Nucleus accumbens (tissue), 56 donors: ENCODE measurements around the gene CYP27C1.
A peak's percentile ranks its signal among the peaks of the same experiment; 100 is the strongest.

Experiments
- DNase-seq, 56 donors: peaks; one replicate each; lab custom pipeline; 2025; lab: John Stamatoyannopoulos, UW

Gene CYP27C1

GRCh38 chr2:127157651-127158485, 62.2 kb downstream of the CYP27C1 start:
- peak in 3 of 56 donors; percentile 29 to 45 (median 34) for DNase-seq

GRCh38 chr2:127157114-127157513, 63.0 kb downstream of the CYP27C1 start:
- DNase-seq = no peak

- DNase-seq = no peak
Measured at GRCh38 chr2:127155947-127156346, 64.2 kb downstream of the CYP27C1 start.

GRCh38 chr2:127155028-127155581, 65.0 kb downstream of the CYP27C1 start:
- no peak for DNase-seq

- no peak for DNase-seq
Measured at GRCh38 chr2:127154396-127154795, 65.7 kb downstream of the CYP27C1 start.

- DNase-seq = peak in 42 of 56 donors; percentile 32 to 80 (median 64)
Measured at GRCh38 chr2:127153691-127154158, 66.4 kb downstream of the CYP27C1 start.

GRCh38 chr2:127150996-127151395, 69.1 kb downstream of the CYP27C1 start:
- no peak for DNase-seq

- DNase-seq = no peak
Measured at GRCh38 chr2:127149384-127149783, 70.7 kb downstream of the CYP27C1 start.

GRCh38 chr2:127146820-127147502, 73.1 kb downstream of the CYP27C1 start:
- DNase-seq = no peak

GRCh38 chr2:127146071-127146725, 73.9 kb downstream of the CYP27C1 start:
- DNase-seq = no peak

GRCh38 chr2:127145280-127145895, 74.7 kb downstream of the CYP27C1 start:
- no peak for DNase-seq

- peak in 40 of 56 donors; percentile 30 to 86 (median 66) for DNase-seq
Measured at GRCh38 chr2:127143841-127144782, 76.0 kb downstream of the CYP27C1 start.

- DNase-seq = peak in 3 of 56 donors; percentile 32 to 64 (median 55)
Measured at GRCh38 chr2:127142663-127143630, 77.2 kb downstream of the CYP27C1 start.

- peak in 2 of 56 donors; percentile 22 to 37 for DNase-seq
Measured at GRCh38 chr2:127140538-127140937, 79.6 kb downstream of the CYP27C1 start.

GRCh38 chr2:127139766-127140165, 80.3 kb downstream of the CYP27C1 start:
- DNase-seq = no peak

GRCh38 chr2:127138281-127138680, 81.8 kb downstream of the CYP27C1 start:
- DNase-seq = no peak

GRCh38 chr2:127137741-127138140, 82.4 kb downstream of the CYP27C1 start:
- DNase-seq = no peak

GRCh38 chr2:127137225-127137624, 82.9 kb downstream of the CYP27C1 start:
- no peak for DNase-seq
